OCI-LY3 (cell line): Measurements from ENCODE around the gene UNC5B.

Experiments
- H2AFZ ChIP-seq: fragments of 200-600, 300-600 bp; shearing (Covaris generic); 2 replicates; pipeline ENCODE4 v1.6.0; 2014; ENCODE audit warnings: antibody characterized with exemption, low read depth, low read length
- H3K27ac ChIP-seq: fragments of 200-600, 300-600 bp; sonication (generic); 2 replicates; pipeline ENCODE4 v1.5.1; 2014; ENCODE audit warnings: mild to moderate bottlenecking, low read length, moderate library complexity, mixed read lengths
- H3K27me3 ChIP-seq: fragments of 200-600, 300-600 bp; sonication (generic); 2 replicates; pipeline ENCODE4 v1.6.1; 2014; ENCODE audit warnings: low read depth, low read length, mixed read lengths
- H3K36me3 ChIP-seq: fragments of 200-600, 300-600 bp; sonication (generic); replicated peaks from 2 replicates; pipeline ENCODE3; 2014; ENCODE audit warnings: low read depth, low read length, mixed read lengths
- H3K4me1 ChIP-seq: fragments of 300-600, 200-600 bp; sonication (generic); 2 replicates; pipeline ENCODE4 v1.6.1; 2014; ENCODE audit warnings: low read length, mixed read lengths
- H3K4me2 ChIP-seq: fragments of 200-600, 300-600 bp; sonication (generic); 2 replicates; pipeline ENCODE4 v1.6.1; 2014; ENCODE audit warnings: low read length, mixed read lengths
- H3K4me3 ChIP-seq: fragments of 300-600, 200-600 bp; sonication (generic); 2 replicates; pipeline ENCODE4 v1.5.1; 2014; ENCODE audit warnings: antibody characterized with exemption, mild to moderate bottlenecking, low read length, moderate library complexity
- H3K79me2 ChIP-seq: fragments of 300-600, 200-600 bp; shearing (Covaris generic); 2 replicates; pipeline ENCODE4 v1.6.1; 2014; ENCODE audit warnings: mild to moderate bottlenecking, low read length, mixed read lengths
- H3K9ac ChIP-seq: fragments of 300-600, 200-600 bp; shearing (Covaris generic); 2 replicates; pipeline ENCODE4 v1.6.0; 2014; ENCODE audit warnings: mild to moderate bottlenecking, low read length, moderate library complexity
- H3K9me3 ChIP-seq: fragments of 200-600, 300-600 bp; shearing (Covaris generic); 2 replicates; pipeline ENCODE4 v1.6.1; 2014; ENCODE audit warnings: low read length, mixed read lengths; ENCODE audit not compliant: insufficient read depth
- H4K20me1 ChIP-seq: fragments of 200-600, 300-600 bp; sonication (generic); 2 replicates; pipeline ENCODE4 v1.6.1; 2016; ENCODE audit warnings: low read length, mixed read lengths; ENCODE audit not compliant: insufficient read depth
- CTCF ChIP-seq: fragments of 200-600, 300-600 bp; sonication (generic); IDR thresholded peaks from 2 replicates; pipeline ENCODE4 v1.5.1; 2014; ENCODE audit warnings: antibody characterized with exemption, low read length, low read depth
- EZH2phosphoT487 ChIP-seq: fragments of 200-600 bp; shearing (Covaris generic); IDR thresholded peaks from 2 replicates; pipeline ENCODE4 v1.6.1; 2018; ENCODE audit warnings: antibody characterized with exemption, mixed run types, low read depth

Gene UNC5B

GRCh38 chr10:71290806-71291527 lies 78.6 kb downstream of the UNC5B start:
- H4K20me1 ChIP-seq: no peaks in the 10 kb centered on the region
- no peaks in the 10 kb centered on the region for H3K79me2 ChIP-seq

GRCh38 chr10:71291528-71291900 lies 79.1 kb downstream of the UNC5B start:
- Histone ChIP-seq H3K9me3 (no peaks in the 10 kb centered on the region), H3K27me3 (no peaks in the 10 kb centered on the region), H3K4me2 (no peak overlapping the region), H3K36me3 (no peaks in the 10 kb centered on the region), H2AFZ (no peak overlapping the region), H3K79me2 (no peaks in the 10 kb centered on the region), H4K20me1 (no peaks in the 10 kb centered on the region), H3K27ac (no peak overlapping the region), H3K4me1 (no peaks in the 10 kb centered on the region), H3K9ac (no peak overlapping the region), H3K4me3 (no peak overlapping the region)
- TF ChIP-seq CTCF: no peak
- TF ChIP-seq EZH2phosphoT487: no peak

More at GRCh38 chr10:71290806-71291527, 78.6 kb downstream of the UNC5B start:
- Histone ChIP-seq H3K27ac (no peak overlapping the region), H3K9me3 (no peaks in the 10 kb centered on the region), H3K27me3 (no peaks in the 10 kb centered on the region), H3K36me3 (no peaks in the 10 kb centered on the region), H3K4me3 (no peak overlapping the region), H3K9ac (no peak overlapping the region), H3K4me1 (no peaks in the 10 kb centered on the region), H2AFZ (no peak overlapping the region), H3K4me2 (no peak overlapping the region)
- TF ChIP-seq CTCF: no peak
- no peak for TF ChIP-seq EZH2phosphoT487

DNA sequence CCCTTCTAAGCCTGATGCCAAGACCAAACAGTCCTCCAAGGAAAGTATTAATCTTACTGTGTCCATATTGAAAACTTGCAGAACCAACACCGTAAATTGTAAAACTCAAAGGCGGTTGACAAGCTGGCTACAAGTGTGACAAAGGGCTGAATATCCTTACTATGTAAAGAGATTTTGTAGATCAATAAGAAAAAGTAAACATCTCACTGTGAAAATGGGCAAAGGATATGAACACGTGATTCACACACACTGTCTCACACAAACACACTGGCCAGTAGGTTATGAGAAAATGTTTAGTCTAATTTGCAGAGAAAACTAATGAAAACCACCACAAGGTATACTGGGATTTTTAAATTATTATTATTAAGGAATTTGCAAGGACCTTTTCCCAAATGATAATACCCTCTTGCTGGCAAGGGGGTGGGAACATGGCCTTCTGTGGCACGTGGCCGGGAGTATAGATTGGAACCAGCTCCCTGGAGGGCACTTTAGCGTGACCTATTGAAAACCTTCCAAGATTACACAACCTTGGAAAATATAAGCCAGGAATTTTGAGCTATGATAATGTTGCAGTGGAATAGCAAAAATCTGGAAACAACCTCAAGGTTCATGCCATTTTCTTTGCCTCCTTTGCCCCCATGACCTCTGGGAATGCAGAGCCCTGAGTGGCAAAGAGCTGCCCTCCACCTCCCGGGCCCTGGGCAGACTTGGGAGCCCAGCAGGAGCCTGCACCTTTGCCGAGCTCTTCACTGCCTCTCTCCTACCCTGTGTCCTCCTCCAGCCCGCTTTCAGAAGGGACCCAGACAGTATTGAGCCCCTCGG lies 80.5 kb downstream of the UNC5B start:
- no peak for TF ChIP-seq CTCF
- TF ChIP-seq EZH2phosphoT487: no peak
- no peaks in the 10 kb centered on the region for H4K20me1 ChIP-seq
- no peak overlapping the region for H3K9ac ChIP-seq
- H3K4me3 ChIP-seq: no peak overlapping the region
- H3K9me3 ChIP-seq: no peaks in the 10 kb centered on the region
- no peaks in the 10 kb centered on the region for H3K4me1 ChIP-seq
- no peaks in the 10 kb centered on the region for H3K27me3 ChIP-seq
- no peak overlapping the region for H3K27ac ChIP-seq
- H3K36me3 ChIP-seq: no peaks in the 10 kb centered on the region
- no peaks in the 10 kb centered on the region for H3K79me2 ChIP-seq
- no peak overlapping the region for H2AFZ ChIP-seq
- no peak overlapping the region for H3K4me2 ChIP-seq

DNA sequence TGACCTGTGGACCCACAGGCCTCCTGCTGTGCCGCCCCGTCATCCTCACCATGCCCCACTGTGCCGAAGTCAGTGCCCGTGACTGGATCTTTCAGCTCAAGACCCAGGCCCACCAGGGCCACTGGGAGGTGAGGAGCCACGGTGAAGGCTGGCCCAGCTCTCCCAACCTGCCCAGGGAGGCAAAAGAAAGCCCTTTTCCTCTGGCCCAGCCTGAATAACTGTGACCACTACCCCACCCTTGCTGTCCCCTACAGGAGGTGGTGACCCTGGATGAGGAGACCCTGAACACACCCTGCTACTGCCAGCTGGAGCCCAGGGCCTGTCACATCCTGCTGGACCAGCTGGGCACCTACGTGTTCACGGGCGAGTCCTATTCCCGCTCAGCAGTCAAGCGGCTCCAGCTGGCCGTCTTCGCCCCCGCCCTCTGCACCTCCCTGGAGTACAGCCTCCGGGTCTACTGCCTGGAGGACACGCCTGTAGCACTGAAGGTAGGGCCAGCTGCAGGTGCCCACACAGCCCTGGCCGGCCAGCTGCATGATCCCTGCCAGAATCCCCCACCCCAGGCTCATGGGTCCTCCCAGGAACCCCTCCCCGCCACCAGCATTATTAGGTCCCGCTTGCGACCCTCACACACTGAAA lies 81.2 kb downstream of the UNC5B start:
- Histone ChIP-seq H4K20me1 (no peaks in the 10 kb centered on the region), H3K9ac (no peak overlapping the region), H3K4me1 (peaks cover under 1% of the 10 kb centered on the region; the same call in 1 of the 2 replicates), H3K27me3 (no peaks in the 10 kb centered on the region), H3K27ac (no peak overlapping the region), H3K4me3 (no peak overlapping the region), H3K4me2 (no peak overlapping the region), H3K79me2 (no peaks in the 10 kb centered on the region), H2AFZ (no peak overlapping the region), H3K9me3 (no peaks in the 10 kb centered on the region), H3K36me3 (no peaks in the 10 kb centered on the region)
- TF ChIP-seq EZH2phosphoT487: no peak
